ENCODE results near the gene PALLD. TPM values are rescaled to one million over a fixed set of nuclear protein-coding genes. Genes with fewer than 3 reads are reported as not detected.

PALLD gene
- total and polyA plus RNA-seq, 2 experiments from 2014 or later: 157 to 178 TPM

DNA sequence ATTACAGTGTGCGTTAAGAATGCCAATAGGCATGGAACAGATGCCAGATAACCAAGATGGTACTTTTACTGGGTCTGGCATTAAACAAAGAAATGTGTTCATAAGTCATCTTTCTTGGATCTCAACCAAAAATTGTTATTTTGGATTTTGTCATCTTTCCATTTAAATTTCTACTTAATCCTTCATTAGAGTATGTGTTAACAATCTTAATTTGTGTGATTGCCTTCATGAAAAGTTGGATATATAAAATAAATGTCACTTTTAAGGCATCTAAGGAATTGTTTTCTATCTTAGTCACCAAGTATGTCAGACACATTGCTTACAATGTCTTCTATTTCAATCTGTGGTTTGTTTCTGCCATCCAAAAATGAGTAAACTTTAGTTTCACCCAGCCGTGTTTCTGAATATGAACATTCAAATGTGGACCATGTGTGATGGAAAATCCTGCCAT is 87.5 kb downstream of the PALLD start:
- H3K27ac ChIP-seq: no peak overlapping the region
- peaks cover 6% of the 10 kb centered on the region for H3K36me3 ChIP-seq
- H3K9me3 ChIP-seq (ENCODE audit: low read depth): no peaks in the 10 kb centered on the region
- TF ChIP-seq, protein P1, sequence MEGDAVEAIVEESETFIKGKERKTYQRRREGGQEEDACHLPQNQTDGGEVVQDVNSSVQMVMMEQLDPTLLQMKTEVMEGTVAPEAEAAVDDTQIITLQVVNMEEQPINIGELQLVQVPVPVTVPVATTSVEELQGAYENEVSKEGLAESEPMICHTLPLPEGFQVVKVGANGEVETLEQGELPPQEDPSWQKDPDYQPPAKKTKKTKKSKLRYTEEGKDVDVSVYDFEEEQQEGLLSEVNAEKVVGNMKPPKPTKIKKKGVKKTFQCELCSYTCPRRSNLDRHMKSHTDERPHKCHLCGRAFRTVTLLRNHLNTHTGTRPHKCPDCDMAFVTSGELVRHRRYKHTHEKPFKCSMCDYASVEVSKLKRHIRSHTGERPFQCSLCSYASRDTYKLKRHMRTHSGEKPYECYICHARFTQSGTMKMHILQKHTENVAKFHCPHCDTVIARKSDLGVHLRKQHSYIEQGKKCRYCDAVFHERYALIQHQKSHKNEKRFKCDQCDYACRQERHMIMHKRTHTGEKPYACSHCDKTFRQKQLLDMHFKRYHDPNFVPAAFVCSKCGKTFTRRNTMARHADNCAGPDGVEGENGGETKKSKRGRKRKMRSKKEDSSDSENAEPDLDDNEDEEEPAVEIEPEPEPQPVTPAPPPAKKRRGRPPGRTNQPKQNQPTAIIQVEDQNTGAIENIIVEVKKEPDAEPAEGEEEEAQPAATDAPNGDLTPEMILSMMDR (IDR thresholded peaks at IDR 0.05; ENCODE audit: low read depth, low read length): no peak
- no peak for DNase-seq (ENCODE audit: low read depth in 1 of 2, low spot score in 1 of 2)
- H3K27me3 ChIP-seq: no peaks in the 10 kb centered on the region
- H3K4me1 ChIP-seq (ENCODE audit: low read depth): peaks cover 7% of the 10 kb centered on the region
- H3K4me3 ChIP-seq: no peak overlapping the region

DNA sequence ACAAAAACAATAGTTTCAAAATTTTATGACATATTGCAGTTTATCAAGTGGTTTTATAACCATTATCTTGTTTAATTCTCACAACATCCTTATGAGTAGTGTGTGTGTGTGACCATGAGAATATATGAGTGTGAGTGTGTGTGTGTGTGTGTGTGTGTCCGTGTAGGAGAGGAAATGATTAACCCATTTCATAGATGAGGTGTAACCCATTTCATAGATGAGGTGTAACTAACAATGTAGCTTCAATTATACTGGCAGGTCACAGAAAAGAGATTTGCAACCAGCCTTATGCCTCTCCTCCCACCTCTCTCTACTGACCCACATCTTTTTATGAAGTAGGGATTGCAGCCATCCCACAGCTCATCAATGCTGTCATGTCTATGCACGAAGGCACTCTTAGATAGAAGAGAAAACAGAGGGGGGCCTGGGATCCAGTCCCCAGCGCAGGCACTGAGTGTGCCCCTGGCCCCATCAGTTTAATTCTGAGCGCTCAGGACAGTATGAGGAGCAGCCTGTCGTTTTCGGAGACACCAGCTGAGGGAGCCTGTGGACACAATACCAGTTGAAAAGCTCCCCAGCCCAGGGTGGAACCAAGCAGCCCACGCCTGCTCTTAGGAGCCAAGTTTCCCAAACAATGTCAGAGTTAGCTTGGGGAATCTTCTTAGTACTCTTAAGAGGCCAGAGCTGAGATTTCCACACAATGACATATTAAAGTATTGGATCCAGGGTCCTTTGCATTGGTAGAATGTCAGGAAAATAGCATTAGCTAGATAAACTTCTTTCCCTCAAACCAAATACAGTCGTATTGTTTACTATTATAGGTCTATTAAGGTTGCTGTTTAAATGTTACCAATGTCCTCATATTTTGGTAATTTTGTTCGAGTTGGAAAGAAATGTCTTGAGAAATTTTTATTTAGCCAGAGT is 88.6 kb downstream of the PALLD start:
- peak; percentile 80 to 90 for DNase-seq (ENCODE audit: low read depth in 1 of 2, low spot score in 1 of 2)
- Histone ChIP-seq H3K4me3 (no peak overlapping the region), H3K27ac (no peak overlapping the region), H3K9me3 (ENCODE audit: low read depth) (no peaks in the 10 kb centered on the region), H3K4me1 (ENCODE audit: low read depth) (peaks cover 7% of the 10 kb centered on the region), H3K27me3 (no peaks in the 10 kb centered on the region), H3K36me3 (no peaks in the 10 kb centered on the region)
- TF ChIP-seq, protein P1 (IDR thresholded peaks at IDR 0.05; ENCODE audit: low read depth, low read length): peak; percentile 79

DNA sequence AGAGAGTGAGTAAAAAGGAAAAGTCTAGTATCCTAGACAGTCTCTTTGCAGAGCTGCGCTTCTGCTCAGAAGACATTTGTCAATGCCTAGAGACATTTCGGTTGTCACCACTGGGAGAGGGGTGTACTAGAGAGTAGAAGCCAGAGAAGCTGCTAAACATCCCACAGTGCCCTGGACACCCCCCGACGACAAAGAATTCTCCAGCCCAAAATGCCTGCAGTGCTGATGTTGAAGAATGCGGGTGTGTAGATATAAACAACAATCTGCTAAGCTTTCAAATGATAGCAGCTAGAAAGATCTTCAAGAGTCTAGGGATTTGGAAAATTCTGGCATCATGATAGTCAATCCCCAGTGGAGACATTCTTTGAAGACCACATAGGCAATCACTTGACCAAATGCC is 90.1 kb downstream of the PALLD start:
- TF ChIP-seq, protein P1 (IDR thresholded peaks at IDR 0.05; ENCODE audit: low read depth, low read length): no peak
- Histone ChIP-seq H3K36me3 (no peaks in the 10 kb centered on the region), H3K4me1 (ENCODE audit: low read depth) (peaks cover 7% of the 10 kb centered on the region), H3K9me3 (ENCODE audit: low read depth) (no peaks in the 10 kb centered on the region), H3K27ac (no peak overlapping the region), H3K4me3 (no peak overlapping the region), H3K27me3 (no peaks in the 10 kb centered on the region)
- DNase-seq (ENCODE audit: low read depth in 1 of 2, low spot score in 1 of 2): no peak

DNA sequence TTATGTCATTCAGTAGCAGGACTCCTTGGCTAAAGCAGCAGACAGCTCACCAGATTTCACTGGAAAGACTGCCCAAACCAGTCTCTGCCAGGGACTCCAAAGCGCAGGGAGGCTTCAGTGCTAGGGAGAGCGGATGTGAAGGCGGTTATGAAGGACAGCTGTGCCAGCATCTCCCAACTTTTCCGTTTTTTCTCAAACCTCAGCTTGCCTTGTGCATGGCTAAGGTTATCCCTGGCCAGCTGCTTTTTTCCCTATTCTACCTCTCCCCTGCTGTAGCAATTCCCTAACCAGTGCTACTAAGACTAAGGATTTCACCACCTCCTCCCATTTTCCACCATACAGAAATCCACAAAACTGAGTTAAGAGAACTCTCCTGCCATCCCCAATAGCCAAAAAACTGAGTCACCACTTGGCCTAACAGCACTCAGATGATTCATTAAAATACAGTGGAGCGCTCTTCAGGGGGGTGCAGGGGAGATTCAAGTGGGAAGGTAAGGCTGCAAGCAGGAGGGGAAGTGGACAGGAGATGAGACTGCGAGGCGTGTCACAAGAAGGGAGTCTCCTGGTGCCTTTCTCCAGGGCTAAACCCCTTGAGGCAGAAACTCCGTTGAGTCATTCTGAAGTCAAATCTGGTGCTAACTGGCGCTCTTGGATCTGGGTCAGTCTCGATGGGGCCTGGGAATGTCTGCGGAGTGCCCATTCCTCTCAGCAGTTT is 90.7 kb downstream of the PALLD start:
- TF ChIP-seq, protein P1 (IDR thresholded peaks at IDR 0.05; ENCODE audit: low read depth, low read length): no peak
- Histone ChIP-seq H3K4me3 (no peak overlapping the region), H3K9me3 (ENCODE audit: low read depth) (no peaks in the 10 kb centered on the region), H3K27ac (no peak overlapping the region), H3K27me3 (no peaks in the 10 kb centered on the region), H3K36me3 (no peaks in the 10 kb centered on the region), H3K4me1 (ENCODE audit: low read depth) (peaks cover 7% of the 10 kb centered on the region)
- peak in 1 of 2 donors; percentile 84 for DNase-seq (ENCODE audit: low read depth in 1 of 2, low spot score in 1 of 2)

DNA sequence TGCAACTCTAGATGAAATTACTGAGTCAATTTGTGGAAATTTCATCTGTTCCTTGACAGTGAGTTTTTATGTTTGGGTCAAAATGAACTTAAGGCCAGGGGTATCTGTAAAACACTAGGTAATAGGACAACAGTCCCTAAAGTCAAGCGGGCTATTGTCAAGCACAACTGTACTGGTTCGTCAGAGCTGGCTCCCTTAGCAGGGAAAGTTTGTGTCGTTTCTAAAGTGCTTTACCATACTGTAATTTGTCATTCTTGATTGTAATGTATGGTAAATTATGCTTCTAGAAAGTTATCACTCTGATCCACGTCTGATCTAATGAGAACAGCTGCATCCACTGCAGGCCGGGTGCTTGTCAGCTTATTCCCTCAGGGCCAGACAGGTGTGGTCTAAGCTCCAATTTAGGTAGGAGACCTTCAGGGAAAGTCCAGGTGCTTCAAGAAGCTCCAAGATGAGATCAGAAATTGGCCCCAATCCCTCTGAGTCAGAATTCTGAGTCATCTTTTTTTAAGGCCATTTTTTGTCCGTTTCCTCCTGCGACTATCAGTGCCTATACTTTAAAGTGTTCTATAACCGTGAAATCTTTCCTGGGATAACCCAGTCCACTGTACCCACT is 92.2 kb downstream of the PALLD start:
- Histone ChIP-seq H3K36me3 (no peaks in the 10 kb centered on the region), H3K4me1 (ENCODE audit: low read depth) (peaks cover 7% of the 10 kb centered on the region), H3K9me3 (ENCODE audit: low read depth) (no peaks in the 10 kb centered on the region), H3K27me3 (no peaks in the 10 kb centered on the region), H3K27ac (no peak overlapping the region), H3K4me3 (no peak overlapping the region)
- TF ChIP-seq, protein P1 (IDR thresholded peaks at IDR 0.05; ENCODE audit: low read depth, low read length): no peak
- peak in 1 of 2 donors; percentile 57 for DNase-seq (ENCODE audit: low read depth in 1 of 2, low spot score in 1 of 2)

All from cardiac muscle cell (in vitro differentiated cells and primary cell).